HG03064 (cell line): ENCODE data around the gene BCL7B.
"Not testable (repeated sequence)": the region's sequence is repeated elsewhere in the genome, so short reads cannot be mapped to it uniquely, and the experiment has no call there.

Source experiments
- ATAC-seq: cut with Tn5 transposase; IDR thresholded peaks from one replicate; pipeline ENCODE4 v1.9.1; 2021; ENCODE audit warnings: low read depth; ENCODE audit not compliant: unreplicated experiment

Gene BCL7B

GRCh38 chr7:73504920-73505319, 52.6 kb downstream of the BCL7B start:
- ATAC-seq = no peak

GRCh38 chr7:73504017-73504416, 53.5 kb downstream of the BCL7B start:
- no peak for ATAC-seq

GRCh38 chr7:73503229-73503628, 54.3 kb downstream of the BCL7B start:
- no peak for ATAC-seq

GRCh38 chr7:73496626-73497025, 60.9 kb downstream of the BCL7B start:
- no peak for ATAC-seq

GRCh38 chr7:73495507-73495906, 62.0 kb downstream of the BCL7B start:
- not testable (repeated sequence) for ATAC-seq

DNA sequence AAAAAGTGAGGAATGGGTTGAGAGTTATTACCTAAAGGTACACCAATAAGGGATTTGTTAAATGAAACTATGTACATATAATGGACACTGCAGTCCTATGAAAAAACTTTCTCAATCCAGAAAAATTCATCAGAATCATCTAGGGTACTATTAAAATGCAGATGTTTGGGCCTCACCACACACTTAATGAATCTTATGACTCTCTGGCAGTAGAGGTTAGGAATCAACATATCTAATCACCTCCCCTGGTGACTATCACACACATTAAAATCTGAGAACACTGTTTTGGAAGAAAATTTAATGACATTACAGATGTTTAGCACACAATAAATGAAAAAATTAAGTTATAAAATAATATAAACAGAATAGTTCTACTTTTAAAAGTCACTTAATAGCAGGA, 67.5 kb downstream of the BCL7B start:
- no peak for ATAC-seq

GRCh38 chr7:73487486-73487885, 70.0 kb downstream of the BCL7B start:
- ATAC-seq = no peak
